ENCODE measurements around the gene PSME2. TPM values are rescaled to one million over a fixed set of nuclear protein-coding genes. Genes with fewer than 3 reads are reported as not detected.
A peak's percentile ranks its signal among the peaks of the same experiment; 100 is the strongest.

The PSME2 gene
- total and polyA plus RNA-seq, 2 of the 13 experiments (the other 11 are each of a cell fraction or from before 2014, with no cell fraction given), result 332 to 716 TPM

DNA sequence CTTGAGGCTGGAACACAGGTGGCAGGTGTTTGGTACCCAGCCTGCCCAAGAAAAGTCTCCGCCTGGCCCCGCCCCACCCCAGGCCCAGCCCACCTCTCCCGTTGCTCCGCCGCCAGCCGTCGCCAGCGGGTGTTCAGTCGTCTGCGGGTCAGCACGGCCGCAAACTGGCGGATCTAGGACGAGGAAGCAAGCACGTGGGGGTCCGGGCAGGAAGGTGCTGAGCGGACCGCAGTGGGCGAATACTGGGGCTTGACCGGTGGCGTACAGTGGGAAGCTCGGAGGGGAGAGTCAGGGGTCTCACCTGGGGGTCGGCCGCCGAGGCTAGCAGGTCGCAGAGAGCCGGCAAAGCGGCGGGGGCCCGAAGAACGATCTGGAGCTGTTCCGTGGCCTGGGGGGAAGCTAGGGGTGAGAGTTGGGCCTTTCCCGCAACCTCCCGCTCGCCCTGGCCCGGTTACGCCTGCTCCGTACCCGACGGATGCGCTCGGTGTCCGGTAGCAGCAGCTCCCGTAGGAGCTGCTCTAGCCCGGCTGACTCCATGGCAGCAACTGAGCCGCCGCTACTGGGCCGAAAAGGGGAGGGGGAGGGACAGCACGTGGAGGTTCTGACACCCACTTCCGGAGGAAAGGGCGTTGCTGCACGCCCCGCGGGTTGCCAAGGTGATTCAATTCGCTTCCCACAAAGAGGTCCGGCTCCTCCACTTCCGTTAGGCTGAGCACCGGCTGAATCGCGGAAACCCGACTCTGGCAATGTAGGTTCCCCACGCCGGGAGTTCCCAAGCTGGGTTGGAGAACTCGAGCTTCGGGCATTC, 42.0 kb upstream of the PSME2 start, which contains the start of gene IPO4 (continued):
- TF ChIP-seq SPEN (CRISPR knock-in tag; IDR thresholded peaks at IDR 0.05; ENCODE audit: low read depth), result peak; percentile 100
- TF ChIP-seq TBP (CRISPR knock-in tag; IDR thresholded peaks at IDR 0.05), result 0 out of 2 replicates have a peak, but pooled peaks have one; percentile 85
- TF ChIP-seq, protein P1, sequence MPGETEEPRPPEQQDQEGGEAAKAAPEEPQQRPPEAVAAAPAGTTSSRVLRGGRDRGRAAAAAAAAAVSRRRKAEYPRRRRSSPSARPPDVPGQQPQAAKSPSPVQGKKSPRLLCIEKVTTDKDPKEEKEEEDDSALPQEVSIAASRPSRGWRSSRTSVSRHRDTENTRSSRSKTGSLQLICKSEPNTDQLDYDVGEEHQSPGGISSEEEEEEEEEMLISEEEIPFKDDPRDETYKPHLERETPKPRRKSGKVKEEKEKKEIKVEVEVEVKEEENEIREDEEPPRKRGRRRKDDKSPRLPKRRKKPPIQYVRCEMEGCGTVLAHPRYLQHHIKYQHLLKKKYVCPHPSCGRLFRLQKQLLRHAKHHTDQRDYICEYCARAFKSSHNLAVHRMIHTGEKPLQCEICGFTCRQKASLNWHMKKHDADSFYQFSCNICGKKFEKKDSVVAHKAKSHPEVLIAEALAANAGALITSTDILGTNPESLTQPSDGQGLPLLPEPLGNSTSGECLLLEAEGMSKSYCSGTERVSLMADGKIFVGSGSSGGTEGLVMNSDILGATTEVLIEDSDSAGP (CRISPR knock-in tag; IDR thresholded peaks at IDR 0.05; ENCODE audit: borderline replicate concordance), result no peak
- TF ChIP-seq ELK4 (CRISPR knock-in tag; IDR thresholded peaks at IDR 0.05; ENCODE audit: borderline replicate concordance), result peak; percentile 94
- TF ChIP-seq ZNF430 (CRISPR knock-in tag; IDR thresholded peaks at IDR 0.05), result peak; percentile 99
- TF ChIP-seq TOE1 (CRISPR knock-in tag; IDR thresholded peaks at IDR 0.05), result peak; percentile 100
- peak; percentile 49 for TF ChIP-seq DPF2 (CRISPR knock-in tag; IDR thresholded peaks at IDR 0.05; ENCODE audit: borderline replicate concordance, low read depth)
- no peak; the same call in 1 of the 2 replicates for TF ChIP-seq ELF4 (CRISPR knock-in tag; IDR thresholded peaks at IDR 0.05; ENCODE audit: borderline replicate concordance)
- peak; percentile 94 for TF ChIP-seq NCOR1 (IDR thresholded peaks at IDR 0.05; ENCODE audit: borderline replicate concordance, low read length)
- TF ChIP-seq HOXA7 (CRISPR knock-in tag; IDR thresholded peaks at IDR 0.05), result no peak
- TF ChIP-seq ZNF773 (CRISPR knock-in tag; IDR thresholded peaks at IDR 0.05; ENCODE audit: borderline replicate concordance), result peak; percentile 93
- TF ChIP-seq ZNF367 (CRISPR knock-in tag; IDR thresholded peaks at IDR 0.05; ENCODE audit: borderline replicate concordance), result peak; percentile 84; the same call in 1 of the 2 replicates
- TF ChIP-seq ZFP36 (IDR thresholded peaks at IDR 0.05; ENCODE audit: borderline replicate concordance, low read depth, low read length, partially characterized antibody), result peak; percentile 9
- TF ChIP-seq ZNF782 (CRISPR knock-in tag; IDR thresholded peaks at IDR 0.05; ENCODE audit: borderline replicate concordance), result peak; percentile 98
- TF ChIP-seq MIER3 (CRISPR knock-in tag; IDR thresholded peaks at IDR 0.05; ENCODE audit: borderline replicate concordance), result peak; percentile 99
- TF ChIP-seq CEBPB (IDR thresholded peaks at IDR 0.05; ENCODE audit: borderline replicate concordance, low read depth, low read length), result no peak
- TF ChIP-seq ZNF713 (CRISPR knock-in tag; IDR thresholded peaks at IDR 0.05), result peak; percentile 88; the same call in 1 of the 2 replicates
- peak; percentile 99 for TF ChIP-seq POGZ (CRISPR knock-in tag; IDR thresholded peaks at IDR 0.05)
- peak; percentile 99 for TF ChIP-seq KLF13 (CRISPR knock-in tag; IDR thresholded peaks at IDR 0.05)
- peak; percentile 99 for TF ChIP-seq ZNF335 (CRISPR knock-in tag; IDR thresholded peaks at IDR 0.05)
- TF ChIP-seq, protein P2, sequence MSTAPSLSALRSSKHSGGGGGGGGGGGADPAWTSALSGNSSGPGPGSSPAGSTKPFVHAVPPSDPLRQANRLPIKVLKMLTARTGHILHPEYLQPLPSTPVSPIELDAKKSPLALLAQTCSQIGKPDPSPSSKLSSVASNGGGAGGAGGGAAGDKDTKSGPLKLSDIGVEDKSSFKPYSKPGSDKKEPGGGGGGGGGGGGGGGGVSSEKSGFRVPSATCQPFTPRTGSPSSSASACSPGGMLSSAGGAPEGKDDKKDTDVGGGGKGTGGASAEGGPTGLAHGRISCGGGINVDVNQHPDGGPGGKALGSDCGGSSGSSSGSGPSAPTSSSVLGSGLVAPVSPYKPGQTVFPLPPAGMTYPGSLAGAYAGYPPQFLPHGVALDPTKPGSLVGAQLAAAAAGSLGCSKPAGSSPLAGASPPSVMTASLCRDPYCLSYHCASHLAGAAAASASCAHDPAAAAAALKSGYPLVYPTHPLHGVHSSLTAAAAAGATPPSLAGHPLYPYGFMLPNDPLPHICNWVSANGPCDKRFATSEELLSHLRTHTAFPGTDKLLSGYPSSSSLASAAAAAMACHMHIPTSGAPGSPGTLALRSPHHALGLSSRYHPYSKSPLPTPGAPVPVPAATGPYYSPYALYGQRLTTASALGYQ (CRISPR knock-in tag; IDR thresholded peaks at IDR 0.05), result peak; percentile 96
- TF ChIP-seq ATF1 (CRISPR knock-in tag; IDR thresholded peaks at IDR 0.05), result no peak
